Epidermal melanocyte (primary cell): ENCODE data around the gene RIPOR2.

Experiments
- DNase-seq: peaks from one replicate; pipeline ENCODE4 v3.0.0; 2011; ENCODE audit warnings: low spot score; ENCODE audit not compliant: insufficient read length

Gene RIPOR2

GRCh38 chr6:24935366-24936152 is at the start of gene RIPOR2:
Gene RIPOR2, minus strand, starts transcription at chr6:24935960. Its CDS starts 62 bp downstream, at chr6:24935898.
- no peak for DNase-seq

- no peak for DNase-seq
These were observed 49.6 kb upstream of the RIPOR2 start for GRCh38 chr6:24985323-24985722.

- DNase-seq = no peak
These were observed 46.5 kb upstream of the RIPOR2 start for GRCh38 chr6:24982231-24982630.

GRCh38 chr6:24981386-24981760 is 45.6 kb upstream of the RIPOR2 start:
- DNase-seq = no peak

GRCh38 chr6:24980507-24981385 is 45.0 kb upstream of the RIPOR2 start:
- DNase-seq = no peak

GRCh38 chr6:24979176-24979575 is 43.4 kb upstream of the RIPOR2 start:
- DNase-seq = no peak

GRCh38 chr6:24974182-24975171 is 38.7 kb upstream of the RIPOR2 start:
- no peak for DNase-seq

GRCh38 chr6:24972311-24972958 is 36.7 kb upstream of the RIPOR2 start:
- no peak for DNase-seq

GRCh38 chr6:24971067-24971466 is 35.3 kb upstream of the RIPOR2 start:
- no peak for DNase-seq

- no peak for DNase-seq
These were observed 33.6 kb upstream of the RIPOR2 start for GRCh38 chr6:24969343-24969860.

- no peak for DNase-seq
These were observed 33.0 kb upstream of the RIPOR2 start for GRCh38 chr6:24968783-24969182.

GRCh38 chr6:24967211-24967610 is 31.5 kb upstream of the RIPOR2 start:
- no peak for DNase-seq

- DNase-seq = no peak
These were observed 30.6 kb upstream of the RIPOR2 start for GRCh38 chr6:24966381-24966780.

- DNase-seq = no peak
These were observed 28.3 kb upstream of the RIPOR2 start for GRCh38 chr6:24963887-24964570.

GRCh38 chr6:24963339-24963738 is 27.6 kb upstream of the RIPOR2 start:
- DNase-seq = no peak

- no peak for DNase-seq
These were observed 26.1 kb upstream of the RIPOR2 start for GRCh38 chr6:24961852-24962251.

GRCh38 chr6:24960991-24961475 is 25.3 kb upstream of the RIPOR2 start:
- DNase-seq = no peak

- no peak for DNase-seq
These were observed 23.6 kb upstream of the RIPOR2 start for GRCh38 chr6:24959319-24959718.

GRCh38 chr6:24957199-24957598 is 21.4 kb upstream of the RIPOR2 start:
- DNase-seq = no peak

GRCh38 chr6:24953726-24954125 is 18.0 kb upstream of the RIPOR2 start:
- DNase-seq = no peak
